ENCODE measurements around the gene TMEM272. TPM values are rescaled to one million over a fixed set of nuclear protein-coding genes. Genes with fewer than 3 reads are reported as not detected.
A peak's percentile ranks its signal among the peaks of the same experiment; 100 is the strongest.

TMEM272 gene
- total and polyA plus RNA-seq, 3 experiments from 2014 or later = 0.12 to 0.69 (median 0.35) TPM

- Histone ChIP-seq H3K9me3 (ENCODE audit: low read length) (no peaks in the 10 kb centered on the region), H3K36me3 (ENCODE audit: insufficient read depth, low read length) (peaks cover 4% of the 10 kb centered on the region), H3K27ac (ENCODE audit: low read depth, low read length) (no peak overlapping the region), H3K27me3 (ENCODE audit: insufficient read depth, low read length, poor library complexity, severe bottlenecking) (no peaks in the 10 kb centered on the region), H3K4me1 (ENCODE audit: insufficient read depth, low read length) (no peaks in the 10 kb centered on the region), H3K4me3 (ENCODE audit: low read length) (no peak overlapping the region)
- H3K4me3 Mint-ChIP-seq = no peak overlapping the region
- H3K36me3 Mint-ChIP-seq = peaks cover 6 to 66% (median 19%) of the 10 kb centered on the region in 3 donors
- POLR2A ChIA-PET = interaction anchor here (0.7 kb wide), 1 partner anchor 397 kb away, joined by 3 read pairs; no protein-coding TSS in a partner anchor
- CTCF ChIA-PET = no interaction called here
- H3K9me3 Mint-ChIP-seq = no peaks in the 10 kb centered on the region
- H3K4me1 Mint-ChIP-seq = peaks cover 5 to 16% (median 5%) of the 10 kb centered on the region in 3 donors
- H3K27me3 Mint-ChIP-seq = no peaks in the 10 kb centered on the region
- H3K27ac Mint-ChIP-seq = no peak overlapping the region
- no peak for DNase-seq
Observed at GRCh38 chr13:51794964-51795363, 50.0 kb downstream of the TMEM272 start.

GRCh38 chr13:51793570-51794271 is 51.3 kb downstream of the TMEM272 start:
- H3K27me3 ChIP-seq (ENCODE audit: insufficient read depth, low read length, poor library complexity, severe bottlenecking) = no peaks in the 10 kb centered on the region
- no peak overlapping the region for H3K27ac ChIP-seq (ENCODE audit: low read depth, low read length)
- H3K9me3 Mint-ChIP-seq = no peaks in the 10 kb centered on the region
- no peaks in the 10 kb centered on the region for H3K4me1 ChIP-seq (ENCODE audit: insufficient read depth, low read length)
- H3K4me3 ChIP-seq (ENCODE audit: low read length) = no peak overlapping the region
- POLR2A ChIA-PET = no interaction called here
- no peaks in the 10 kb centered on the region for H3K9me3 ChIP-seq (ENCODE audit: low read length)
- CTCF ChIA-PET = no interaction called here
- no peak for DNase-seq
- H3K27ac Mint-ChIP-seq = peak overlapping the region in 1 of 8 donors; percentile 36
- H3K36me3 ChIP-seq (ENCODE audit: insufficient read depth, low read length) = peaks cover 4% of the 10 kb centered on the region
- H3K27me3 Mint-ChIP-seq = no peaks in the 10 kb centered on the region
- H3K4me1 Mint-ChIP-seq = peaks cover 5 to 12% (median 5%) of the 10 kb centered on the region in 3 donors
- no peak overlapping the region for H3K4me3 Mint-ChIP-seq
- H3K36me3 Mint-ChIP-seq = peaks cover 17 to 74% (median 23%) of the 10 kb centered on the region in 3 donors

- Mint-ChIP-seq H3K4me1 (peaks cover 0 to 1% (median 0%) of the 10 kb centered on the region in 3 donors), H3K36me3 (peaks cover 13 to 56% (median 23%) of the 10 kb centered on the region in 3 donors), H3K27me3 (no peaks in the 10 kb centered on the region), H3K9me3 (no peaks in the 10 kb centered on the region), H3K27ac (peak overlapping the region in 1 of 8 donors; percentile 42), H3K4me3 (no peak overlapping the region)
- Histone ChIP-seq H3K9me3 (ENCODE audit: low read length) (no peaks in the 10 kb centered on the region), H3K27ac (ENCODE audit: low read depth, low read length) (no peak overlapping the region), H3K4me1 (ENCODE audit: insufficient read depth, low read length) (no peaks in the 10 kb centered on the region), H3K4me3 (ENCODE audit: low read length) (no peak overlapping the region), H3K36me3 (ENCODE audit: insufficient read depth, low read length) (peaks cover 1% of the 10 kb centered on the region), H3K27me3 (ENCODE audit: insufficient read depth, low read length, poor library complexity, severe bottlenecking) (no peaks in the 10 kb centered on the region)
- ChIA-PET POLR2A (no interaction called here), CTCF (interaction anchor here (1.0 kb wide), 1 partner anchor 13 kb away, joined by 3 read pairs; no protein-coding TSS in a partner anchor)
- DNase-seq = no peak
Observed at GRCh38 chr13:51786425-51787265, 58.3 kb downstream of the TMEM272 start.

GRCh38 chr13:51785712-51786424 is 59.1 kb downstream of the TMEM272 start:
- POLR2A ChIA-PET = no interaction called here
- no peaks in the 10 kb centered on the region for H3K27me3 Mint-ChIP-seq
- no peaks in the 10 kb centered on the region for H3K36me3 ChIP-seq (ENCODE audit: insufficient read depth, low read length)
- H3K4me3 ChIP-seq (ENCODE audit: low read length) = no peak overlapping the region
- H3K27me3 ChIP-seq (ENCODE audit: insufficient read depth, low read length, poor library complexity, severe bottlenecking) = no peaks in the 10 kb centered on the region
- H3K4me1 Mint-ChIP-seq = peaks cover 0 to 1% (median 0%) of the 10 kb centered on the region in 3 donors
- CTCF ChIA-PET = no interaction called here
- H3K9me3 ChIP-seq (ENCODE audit: low read length) = no peaks in the 10 kb centered on the region
- H3K27ac Mint-ChIP-seq = peak overlapping the region in 2 of 8 donors; percentile 33 to 63
- peaks cover 13 to 53% (median 23%) of the 10 kb centered on the region in 3 donors for H3K36me3 Mint-ChIP-seq
- H3K4me1 ChIP-seq (ENCODE audit: insufficient read depth, low read length) = no peaks in the 10 kb centered on the region
- no peak overlapping the region for H3K27ac ChIP-seq (ENCODE audit: low read depth, low read length)
- H3K9me3 Mint-ChIP-seq = no peaks in the 10 kb centered on the region
- DNase-seq = no peak
- no peak overlapping the region for H3K4me3 Mint-ChIP-seq

- H3K36me3 Mint-ChIP-seq = peaks cover 3 to 49% (median 25%) of the 10 kb centered on the region in 3 donors
- H3K27me3 ChIP-seq (ENCODE audit: insufficient read depth, low read length, poor library complexity, severe bottlenecking) = no peaks in the 10 kb centered on the region
- DNase-seq = no peak
- ChIA-PET CTCF (interaction anchor here (1.7 kb wide), 1 partner anchor 14 kb away, joined by 4 read pairs; no protein-coding TSS in a partner anchor), POLR2A (no interaction called here)
- H3K27me3 Mint-ChIP-seq = peaks cover 0 to 1% of the 10 kb centered on the region in 2 donors
- no peak overlapping the region for H3K27ac Mint-ChIP-seq
- peaks cover 0 to 3% (median 1%) of the 10 kb centered on the region in 3 donors for H3K4me1 Mint-ChIP-seq
- no peak overlapping the region for H3K27ac ChIP-seq (ENCODE audit: low read depth, low read length)
- H3K4me3 Mint-ChIP-seq = no peak overlapping the region
- H3K4me3 ChIP-seq (ENCODE audit: low read length) = no peak overlapping the region
- H3K9me3 ChIP-seq (ENCODE audit: low read length) = no peaks in the 10 kb centered on the region
- H3K36me3 ChIP-seq (ENCODE audit: insufficient read depth, low read length) = no peaks in the 10 kb centered on the region
- H3K4me1 ChIP-seq (ENCODE audit: insufficient read depth, low read length) = no peaks in the 10 kb centered on the region
- no peaks in the 10 kb centered on the region for H3K9me3 Mint-ChIP-seq
Observed at GRCh38 chr13:51784097-51784496, 60.9 kb downstream of the TMEM272 start.

GRCh38 chr13:51783428-51784094 is 61.4 kb downstream of the TMEM272 start:
- no peaks in the 10 kb centered on the region for H3K4me1 ChIP-seq (ENCODE audit: insufficient read depth, low read length)
- DNase-seq = no peak
- H3K27me3 Mint-ChIP-seq = peaks cover 0 to 1% of the 10 kb centered on the region in 2 donors
- no peaks in the 10 kb centered on the region for H3K9me3 Mint-ChIP-seq
- H3K36me3 Mint-ChIP-seq = peaks cover 0 to 49% (median 26%) of the 10 kb centered on the region in 3 donors
- POLR2A ChIA-PET = no interaction called here
- CTCF ChIA-PET = interaction anchor here (1.7 kb wide), 1 partner anchor 14 kb away, joined by 4 read pairs; no protein-coding TSS in a partner anchor
- no peak overlapping the region for H3K27ac Mint-ChIP-seq
- H3K4me3 ChIP-seq (ENCODE audit: low read length) = no peak overlapping the region
- H3K27ac ChIP-seq (ENCODE audit: low read depth, low read length) = no peak overlapping the region
- H3K27me3 ChIP-seq (ENCODE audit: insufficient read depth, low read length, poor library complexity, severe bottlenecking) = no peaks in the 10 kb centered on the region
- H3K9me3 ChIP-seq (ENCODE audit: low read length) = no peaks in the 10 kb centered on the region
- no peaks in the 10 kb centered on the region for H3K36me3 ChIP-seq (ENCODE audit: insufficient read depth, low read length)
- peaks cover 0 to 3% (median 1%) of the 10 kb centered on the region in 3 donors for H3K4me1 Mint-ChIP-seq
- H3K4me3 Mint-ChIP-seq = no peak overlapping the region

- Mint-ChIP-seq H3K36me3 (peaks cover 0 to 46% (median 26%) of the 10 kb centered on the region in 3 donors), H3K4me3 (no peak overlapping the region), H3K4me1 (peaks cover 0 to 3% (median 1%) of the 10 kb centered on the region in 3 donors), H3K27me3 (peaks cover 0 to 1% of the 10 kb centered on the region in 2 donors), H3K9me3 (no peaks in the 10 kb centered on the region), H3K27ac (no peak overlapping the region)
- H3K9me3 ChIP-seq (ENCODE audit: low read length) = no peaks in the 10 kb centered on the region
- ChIA-PET POLR2A (no interaction called here), CTCF (no interaction called here)
- no peak overlapping the region for H3K27ac ChIP-seq (ENCODE audit: low read depth, low read length)
- H3K4me1 ChIP-seq (ENCODE audit: insufficient read depth, low read length) = no peaks in the 10 kb centered on the region
- H3K36me3 ChIP-seq (ENCODE audit: insufficient read depth, low read length) = no peaks in the 10 kb centered on the region
- no peak overlapping the region for H3K4me3 ChIP-seq (ENCODE audit: low read length)
- DNase-seq = no peak
- no peaks in the 10 kb centered on the region for H3K27me3 ChIP-seq (ENCODE audit: insufficient read depth, low read length, poor library complexity, severe bottlenecking)
Observed at GRCh38 chr13:51782026-51782710, 62.8 kb downstream of the TMEM272 start.
